G401 (cell line): Measurements from ENCODE around the gene YARS1. TPM values are rescaled to one million over a fixed set of nuclear protein-coding genes. Genes with fewer than 3 reads are reported as not detected.
"Not testable (repeated sequence)": the region's sequence is repeated elsewhere in the genome, so short reads cannot be mapped to it uniquely, and the experiment has no call there.

Experiments
- DNase-seq: peaks from one replicate; pipeline ENCODE4 v3.0.0-alpha.2; 2015; ENCODE audit warnings: low spot score
- in situ Hi-C: cut with HindIII; loops from 2 replicates; pipeline ENCODE4 v1.10.0; 2016; ENCODE audit warnings: low sequenced_read_pairs, mixed read lengths
- total RNA-seq: library from RNA; depleted of rRNA; stranded (reverse); fragments of >200 nt; shearing (Covaris generic); gene quantifications from 2 replicates; pipeline ENCODE4 v1.2.3, GENCODE V29; 2014

The YARS1 gene
- total RNA-seq, 1 experiment from 2014 or later, result 140 TPM

- in situ Hi-C loops, result no loop called here
- DNase-seq, result peak; percentile 8
These were observed 1.8 kb upstream of the YARS1 start for GRCh38 chr1:32818804-32819541.

GRCh38 chr1:32817815-32818786 is 943 bp upstream of the YARS1 start:
- in situ Hi-C loops, result no loop called here
- peak; percentile 66 for DNase-seq

- in situ Hi-C loops, result no loop called here
- DNase-seq, result no peak
These were observed 441 bp downstream of the YARS1 start for GRCh38 chr1:32816676-32817158.

- in situ Hi-C loops, result no loop called here
- DNase-seq, result no peak
These were observed 3.0 kb downstream of the YARS1 start for GRCh38 chr1:32813941-32814739.

GRCh38 chr1:32811917-32812316 is 5.2 kb downstream of the YARS1 start:
- in situ Hi-C loops, result no loop called here
- DNase-seq, result no peak

GRCh38 chr1:32811265-32811664 is 5.9 kb downstream of the YARS1 start:
- in situ Hi-C loops, result no loop called here
- DNase-seq, result no peak

GRCh38 chr1:32810358-32810757 is 6.8 kb downstream of the YARS1 start:
- DNase-seq, result no peak
- in situ Hi-C loops, result no loop called here

- in situ Hi-C loops, result no loop called here
- no peak for DNase-seq
These were observed 8.6 kb downstream of the YARS1 start for GRCh38 chr1:32808580-32808979.

GRCh38 chr1:32806910-32807523 is 10.1 kb downstream of the YARS1 start:
- DNase-seq, result no peak
- in situ Hi-C loops, result no loop called here

GRCh38 chr1:32806290-32806689 is 10.9 kb downstream of the YARS1 start:
- no peak for DNase-seq
- in situ Hi-C loops, result no loop called here

- DNase-seq, in situ Hi-C loops: not testable (repeated sequence)
These were observed 12.7 kb downstream of the YARS1 start for GRCh38 chr1:32804460-32804859.

GRCh38 chr1:32801096-32801715 is 16.0 kb downstream of the YARS1 start:
- DNase-seq, result no peak

GRCh38 chr1:32798679-32799416 is 18.3 kb downstream of the YARS1 start:
- DNase-seq, result no peak
- in situ Hi-C loops, result no loop called here

More at GRCh38 chr1:32801096-32801715, 16.0 kb downstream of the YARS1 start:
- in situ Hi-C loops, result no loop called here

- in situ Hi-C loops, result no loop called here
- DNase-seq, result no peak
These were observed 19.0 kb downstream of the YARS1 start for GRCh38 chr1:32798191-32798590.

GRCh38 chr1:32797456-32797855 is 19.7 kb downstream of the YARS1 start:
- DNase-seq, result no peak
- in situ Hi-C loops, result no loop called here

- in situ Hi-C loops, DNase-seq: not testable (repeated sequence)
These were observed 21.4 kb downstream of the YARS1 start for GRCh38 chr1:32795763-32796162.

GRCh38 chr1:32791881-32792280 is 25.3 kb downstream of the YARS1 start:
- in situ Hi-C loops, result no loop called here
- DNase-seq, result no peak

- in situ Hi-C loops, DNase-seq: not testable (repeated sequence)
These were observed 27.8 kb downstream of the YARS1 start for GRCh38 chr1:32789356-32789755.
